ENCODE data around the gene TMEFF2. TPM values are rescaled to one million over a fixed set of nuclear protein-coding genes. Genes with fewer than 3 reads are reported as not detected.
A peak's percentile ranks its signal among the peaks of the same experiment; 100 is the strongest.

Gene TMEFF2
- total RNA-seq, 1 donor from 2014 or later: 0.41 TPM

DNA sequence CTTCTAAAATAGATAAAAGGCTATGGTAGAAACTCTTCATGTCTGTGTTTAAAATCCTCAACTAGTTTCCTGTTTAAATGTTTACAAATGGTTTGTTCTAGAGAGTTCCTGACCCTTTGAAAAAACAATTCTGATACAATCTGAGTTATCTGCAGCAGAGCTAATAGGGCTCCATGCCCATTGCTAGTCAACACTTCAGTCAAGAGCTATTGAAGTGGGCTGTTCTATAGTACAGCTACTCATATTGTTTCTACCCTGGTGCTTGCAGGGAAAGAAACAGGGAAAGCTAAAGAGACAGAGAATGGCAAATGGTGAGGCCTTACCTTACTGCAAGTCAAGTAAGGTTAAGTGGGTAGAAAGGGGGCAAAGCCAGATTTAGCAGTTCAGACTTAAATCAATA lies 235.5 kb downstream of the TMEFF2 start:
- no peak for DNase-seq

DNA sequence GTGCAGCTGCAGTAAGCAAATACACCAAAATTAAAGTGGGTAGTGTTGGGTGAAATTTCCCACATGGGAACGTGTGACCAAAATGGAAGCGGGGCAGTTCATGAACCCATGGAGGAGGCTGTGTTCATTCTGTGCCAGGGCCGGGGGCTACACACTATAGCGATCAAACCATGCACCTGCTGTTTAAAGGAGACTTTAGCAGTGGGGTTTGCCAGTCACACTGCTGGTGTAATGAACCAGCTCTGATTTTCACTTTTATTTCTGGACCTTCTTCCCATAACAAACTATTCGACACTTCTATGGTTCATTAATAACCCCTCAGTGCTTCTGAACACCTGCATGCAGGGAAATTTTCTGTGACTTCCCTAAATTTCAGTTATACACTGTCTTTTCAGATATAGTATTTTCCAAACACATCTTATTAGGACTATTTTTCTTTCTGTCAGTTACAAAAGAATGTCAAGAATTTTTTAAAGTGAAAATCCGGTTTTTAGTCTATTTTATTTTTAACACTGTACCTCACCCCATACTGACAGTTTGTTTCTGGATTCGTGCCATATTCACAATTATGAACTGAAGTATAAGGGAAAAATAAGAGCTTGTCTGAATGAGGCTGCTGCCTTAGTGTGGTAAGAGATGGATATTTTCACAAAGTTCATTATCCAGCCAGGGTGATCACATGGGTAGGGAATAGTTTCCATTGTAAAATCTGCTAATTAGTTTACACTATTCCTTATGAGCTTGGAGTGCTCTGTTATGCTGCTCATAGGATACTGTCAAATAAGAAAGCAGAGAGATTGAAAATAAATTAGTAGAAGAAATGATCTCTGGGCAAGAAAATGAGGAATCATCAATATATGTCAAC lies 236.5 kb downstream of the TMEFF2 start:
- DNase-seq: peak; percentile 19

DNA sequence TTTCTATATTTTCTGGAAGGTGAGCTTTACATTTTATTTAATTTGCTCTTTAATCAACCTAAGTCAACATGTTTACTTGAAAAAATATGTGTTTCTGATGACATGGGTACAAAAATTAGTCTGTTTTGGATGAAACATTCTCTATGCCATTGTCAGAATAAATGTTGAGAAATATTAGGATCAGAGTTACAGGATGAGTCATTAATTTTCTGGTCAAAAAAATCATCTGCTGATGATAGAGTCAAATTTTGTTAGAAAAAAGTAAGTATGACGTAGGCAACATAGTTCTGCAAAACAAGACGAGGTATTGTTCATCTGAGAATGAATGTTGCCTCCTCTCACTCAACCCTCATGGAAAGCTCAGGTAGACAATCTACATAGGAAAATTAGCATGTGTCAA lies 240.3 kb downstream of the TMEFF2 start:
- DNase-seq: no peak

DNA sequence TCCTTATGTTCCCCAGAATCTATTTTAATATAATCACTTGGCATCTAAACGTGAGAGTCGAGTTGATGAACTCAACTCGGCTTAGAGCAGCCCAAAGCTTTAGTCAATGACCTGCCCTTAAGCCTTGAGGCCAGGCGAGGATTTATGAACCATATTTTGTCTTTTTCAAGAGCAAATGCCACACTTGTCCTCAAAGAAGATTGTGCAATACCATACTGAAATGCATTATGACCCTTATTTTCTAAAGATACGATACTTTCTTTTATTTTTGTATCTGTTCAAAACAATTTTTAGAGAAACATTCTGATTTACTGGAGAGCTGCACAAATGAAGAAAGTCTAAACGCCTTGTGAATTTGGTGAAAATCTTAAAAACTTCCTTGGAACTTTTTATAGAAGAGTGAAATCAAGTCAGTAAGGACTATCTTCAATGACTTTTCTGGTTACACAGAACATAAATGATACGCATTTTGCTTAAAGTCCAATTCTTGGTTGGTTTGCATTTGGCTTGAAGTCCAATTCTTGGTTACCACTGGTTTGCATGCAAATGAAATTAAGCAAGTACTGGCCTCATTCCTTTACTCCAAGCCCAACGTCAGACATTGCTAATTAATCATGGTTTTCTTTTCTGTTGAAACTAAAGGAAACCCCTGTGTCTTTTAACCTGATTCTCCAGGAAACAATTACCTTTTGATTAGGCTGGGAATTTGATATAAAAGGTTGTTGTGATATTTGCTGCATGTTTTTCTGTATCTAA lies 242.0 kb downstream of the TMEFF2 start:
- DNase-seq: no peak

DNA sequence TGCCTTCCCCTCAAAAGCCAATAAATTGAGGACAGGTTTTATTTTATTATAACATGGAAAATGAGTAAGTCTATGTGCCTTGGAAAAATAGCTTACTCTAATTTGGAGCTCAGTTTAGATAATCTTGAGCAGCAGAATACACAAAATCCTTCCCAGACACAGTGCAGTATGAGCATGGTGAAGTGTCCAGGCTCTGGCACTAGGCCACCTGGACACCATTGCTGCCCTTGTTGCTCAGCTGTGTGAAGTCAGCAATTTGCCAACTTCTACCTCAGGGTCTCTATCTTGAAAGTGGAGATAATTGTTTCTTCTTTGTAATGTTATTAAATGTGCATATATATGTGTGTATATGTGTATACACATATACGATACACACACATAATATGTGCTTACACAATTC lies 242.9 kb downstream of the TMEFF2 start:
- no peak for DNase-seq

DNA sequence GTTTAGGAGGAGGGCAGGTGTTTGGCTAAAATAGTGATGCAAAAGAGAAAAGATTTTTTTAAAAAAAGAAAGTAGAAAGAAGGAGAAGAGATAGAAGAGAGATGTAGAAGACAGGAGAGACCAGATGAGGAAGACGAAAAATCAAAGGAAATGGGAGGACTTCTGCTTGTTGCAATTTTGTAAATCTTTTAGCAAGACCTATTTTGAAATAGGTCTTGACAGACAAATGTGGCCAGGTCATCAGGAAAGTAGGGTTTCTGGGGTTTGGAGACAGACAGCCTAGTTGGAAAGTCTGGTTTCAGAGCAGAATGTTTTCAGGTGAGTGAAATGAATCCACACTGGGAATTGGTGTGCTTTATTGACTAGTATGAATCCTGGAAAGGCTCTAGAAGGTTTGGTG lies 243.4 kb downstream of the TMEFF2 start:
- no peak for DNase-seq

DNA sequence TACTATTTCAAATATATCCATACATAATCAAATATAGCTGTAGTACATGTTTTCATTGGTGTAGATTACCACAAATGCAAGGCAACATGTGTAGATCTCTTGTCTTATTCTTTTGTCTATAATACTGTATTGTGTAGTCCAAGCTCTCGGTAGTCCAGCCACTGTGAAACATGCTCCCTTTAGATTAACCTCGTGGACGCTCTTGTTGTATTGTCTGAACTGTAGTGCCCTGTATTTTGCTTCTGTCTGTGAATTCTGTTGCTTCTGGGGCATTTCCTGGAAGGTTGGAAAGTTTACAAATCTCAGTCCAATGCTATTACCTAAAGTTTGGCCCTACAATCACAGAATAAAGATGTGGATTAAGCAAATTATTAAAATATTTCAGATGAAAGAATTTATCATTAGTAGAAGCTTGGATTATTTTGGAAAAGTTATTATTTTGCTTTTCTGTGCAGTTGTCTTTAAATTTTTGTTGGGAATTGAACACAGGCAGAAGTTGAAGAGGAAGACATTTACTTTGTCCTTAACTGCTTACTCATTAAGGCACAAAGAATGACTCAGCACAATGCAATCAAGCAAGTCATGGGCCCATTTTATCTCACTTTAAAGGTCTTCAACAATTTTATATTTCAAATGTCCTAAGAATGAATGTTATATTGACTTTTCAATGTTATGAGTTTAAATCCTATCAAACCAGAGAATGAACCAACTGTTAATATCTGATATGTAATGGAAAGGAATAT lies 244.4 kb downstream of the TMEFF2 start:
- no peak for DNase-seq

DNA sequence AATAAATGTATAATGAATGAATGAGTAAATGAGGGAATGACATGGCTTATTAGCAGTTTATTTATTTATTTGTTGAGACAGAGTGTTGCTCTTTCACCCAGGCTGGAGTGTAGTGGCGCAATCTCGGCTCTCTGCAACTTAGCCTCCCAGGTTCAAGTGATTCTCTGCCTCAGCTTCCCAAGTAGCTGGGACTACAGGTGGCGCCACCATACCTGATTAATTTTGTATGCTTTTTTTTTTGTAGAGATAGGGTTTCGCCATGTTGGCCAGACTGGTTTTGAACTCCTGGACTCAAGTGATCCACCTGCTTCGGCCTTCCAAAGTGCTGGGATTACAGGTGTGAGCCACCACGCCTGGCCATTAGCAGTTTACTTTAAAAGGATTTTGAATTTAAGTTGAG lies 247.5 kb downstream of the TMEFF2 start:
- no peak for DNase-seq

DNA sequence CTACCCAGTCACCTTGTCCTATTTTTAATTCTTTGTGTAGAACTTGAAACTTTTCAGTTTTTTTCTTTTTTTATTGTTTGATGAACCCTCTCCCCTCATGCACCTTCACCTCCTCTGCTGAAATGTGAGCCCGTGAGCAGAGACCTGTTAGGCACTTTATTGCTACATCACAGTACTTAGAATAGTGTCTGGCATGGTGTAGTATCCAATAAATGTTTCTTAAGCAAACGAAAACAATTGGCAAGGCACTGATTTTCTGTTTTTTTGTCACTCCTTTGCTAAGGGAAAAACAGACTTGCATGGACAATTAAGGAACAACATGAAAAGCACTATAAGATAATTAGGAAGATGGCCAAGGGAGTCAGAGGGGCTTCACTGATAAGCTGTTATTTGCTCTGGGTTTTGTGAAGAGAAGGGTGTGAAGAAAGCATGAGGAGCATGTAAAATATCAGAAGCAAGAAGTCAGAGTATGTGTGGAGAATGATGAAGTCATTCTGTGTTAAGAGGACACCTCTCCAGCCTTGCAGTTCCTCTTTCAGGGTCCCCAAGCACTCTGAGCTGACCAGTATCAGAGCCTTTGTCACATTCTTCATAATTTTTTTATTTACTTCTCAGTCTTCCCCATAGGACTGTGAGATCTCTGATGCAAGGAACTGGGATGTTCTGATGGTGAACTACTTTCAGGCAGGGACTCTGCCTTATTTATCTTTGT lies 248.1 kb downstream of the TMEFF2 start:
- DNase-seq: no peak

DNA sequence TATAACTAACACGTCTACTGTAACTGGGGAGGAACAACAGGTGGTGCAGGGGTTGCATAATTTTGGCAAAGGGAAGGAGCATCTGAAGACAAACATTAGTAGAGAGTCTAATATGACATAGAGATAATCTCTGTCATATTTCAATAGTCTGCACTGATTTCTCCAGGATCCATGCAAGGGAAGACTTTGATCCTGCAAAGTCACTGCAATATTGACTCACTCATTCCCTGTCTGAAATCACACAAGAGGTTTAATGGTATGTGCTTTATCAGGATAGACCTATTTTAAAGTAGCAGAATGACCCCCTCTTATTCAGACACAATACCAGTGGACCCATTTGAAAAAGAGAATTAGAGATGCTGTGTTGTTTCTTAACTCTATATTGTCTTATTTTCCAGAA lies 249.1 kb downstream of the TMEFF2 start:
- DNase-seq: no peak

DNA sequence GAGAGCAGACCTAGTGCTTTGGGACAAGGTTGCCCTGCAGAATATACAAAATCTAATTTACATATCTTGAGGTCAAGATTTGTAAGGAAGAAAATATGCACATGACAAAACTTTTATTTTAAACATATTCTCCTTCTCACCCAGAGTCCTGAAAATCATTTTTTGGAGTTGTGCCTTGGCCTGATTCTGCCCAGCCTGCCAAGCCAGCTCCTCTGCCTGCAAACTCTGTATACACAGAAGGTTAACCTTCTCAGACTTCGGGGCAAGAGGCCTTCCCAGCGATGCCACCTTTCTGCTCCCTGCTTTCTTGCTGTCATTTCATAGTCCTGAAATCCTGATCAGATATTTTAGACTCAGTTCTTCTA lies 252.0 kb downstream of the TMEFF2 start:
- DNase-seq: no peak

DNA sequence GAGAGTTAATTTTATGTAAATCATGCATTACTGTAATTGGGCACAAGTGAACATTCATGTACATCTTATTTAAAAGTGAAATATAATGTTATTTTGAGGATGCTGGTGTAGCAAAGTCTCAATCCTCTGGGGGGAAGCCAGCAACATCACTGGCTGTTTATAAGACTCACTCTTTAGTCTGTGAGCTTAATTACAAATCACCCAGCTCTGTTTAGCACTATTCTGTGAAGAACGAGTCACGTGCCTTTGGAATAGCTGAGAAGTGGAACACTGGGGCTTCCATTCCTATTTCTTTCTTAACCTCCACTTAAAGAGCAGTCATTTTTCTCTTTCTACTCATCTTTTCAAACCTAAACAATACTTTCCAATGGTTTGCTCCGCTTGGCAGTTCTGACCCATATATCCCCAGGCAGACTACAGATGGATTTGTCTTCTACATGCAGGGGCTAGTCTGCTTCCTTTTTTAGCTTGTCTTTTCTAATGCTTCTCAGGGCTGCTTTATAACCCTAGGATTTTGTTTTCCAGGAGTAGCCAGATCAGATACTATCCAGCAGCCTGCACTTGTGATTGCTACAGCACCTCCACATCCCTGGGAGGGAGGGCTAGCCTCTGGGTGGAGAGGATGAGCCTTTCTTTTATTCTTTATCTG lies 252.5 kb downstream of the TMEFF2 start:
- peak; percentile 27 for DNase-seq

DNA sequence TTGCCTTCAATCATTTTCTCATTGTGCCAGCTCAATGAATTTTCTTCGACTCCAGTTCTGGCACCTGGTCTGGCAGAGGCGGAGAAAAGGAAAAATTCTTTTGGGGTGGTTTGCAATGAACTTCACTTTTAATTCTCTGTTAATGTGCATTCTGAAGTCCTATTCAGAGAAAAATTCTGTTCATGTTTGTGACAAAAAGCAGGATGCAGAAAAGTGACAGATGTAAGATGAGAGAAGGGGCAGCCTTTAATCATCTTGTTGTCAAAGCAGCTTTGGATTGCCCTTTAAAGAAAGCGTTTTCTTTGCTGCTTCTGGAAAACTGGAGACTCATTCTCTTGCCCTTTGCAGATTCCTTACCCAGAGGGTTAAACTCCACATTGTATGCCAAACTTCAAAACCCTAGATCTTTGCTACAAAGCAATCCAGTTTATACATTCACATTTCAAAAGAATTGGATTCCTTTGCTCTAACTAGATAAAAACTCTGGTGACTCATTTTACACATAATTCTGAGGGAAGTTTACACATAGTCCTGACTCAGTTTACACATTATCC lies 253.3 kb downstream of the TMEFF2 start:
- DNase-seq: no peak

DNA sequence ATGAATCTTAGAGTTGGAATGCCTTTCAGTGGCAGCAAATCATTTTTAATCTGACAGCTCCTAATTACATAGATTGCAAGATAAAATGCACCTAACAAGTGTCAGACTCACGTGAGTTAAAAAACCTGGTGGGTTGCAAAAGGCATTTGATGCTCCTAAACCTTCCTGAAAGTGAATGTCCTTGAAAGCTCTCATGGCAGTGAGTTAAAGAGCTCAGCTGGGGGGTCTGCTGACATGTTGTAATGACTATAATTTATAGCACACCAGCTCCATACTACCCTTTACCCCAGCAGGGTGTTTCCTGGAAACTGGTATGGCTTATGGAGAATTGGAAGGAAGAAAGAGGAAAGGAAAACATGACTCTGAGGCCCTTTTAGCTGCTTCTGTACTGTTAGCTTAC lies 256.0 kb downstream of the TMEFF2 start:
- no peak for DNase-seq

DNA sequence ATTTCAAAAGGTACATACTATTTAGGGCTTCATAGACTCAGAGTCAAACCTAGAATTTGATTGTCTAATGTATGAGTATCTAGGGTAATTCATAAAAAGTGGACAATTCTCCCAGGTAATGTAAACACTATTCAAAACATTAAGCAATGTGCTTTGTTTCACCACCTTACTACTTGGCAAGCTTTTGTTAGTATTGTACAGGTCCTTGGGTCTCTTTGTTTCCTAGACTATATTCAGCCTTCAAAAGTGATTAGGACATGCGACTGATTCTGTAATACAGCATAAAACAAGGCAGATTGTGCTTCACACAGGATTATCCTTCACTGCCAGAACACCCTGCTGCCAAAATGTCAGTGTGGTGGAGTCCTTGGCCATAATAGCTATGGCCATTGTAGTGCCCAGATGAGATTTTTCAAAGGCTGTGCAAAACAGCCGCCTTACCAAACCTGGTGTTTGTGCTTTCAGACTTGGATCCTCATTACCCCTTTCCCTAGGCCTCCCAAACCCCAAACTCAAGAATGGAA lies 257.8 kb downstream of the TMEFF2 start:
- DNase-seq: no peak

DNA sequence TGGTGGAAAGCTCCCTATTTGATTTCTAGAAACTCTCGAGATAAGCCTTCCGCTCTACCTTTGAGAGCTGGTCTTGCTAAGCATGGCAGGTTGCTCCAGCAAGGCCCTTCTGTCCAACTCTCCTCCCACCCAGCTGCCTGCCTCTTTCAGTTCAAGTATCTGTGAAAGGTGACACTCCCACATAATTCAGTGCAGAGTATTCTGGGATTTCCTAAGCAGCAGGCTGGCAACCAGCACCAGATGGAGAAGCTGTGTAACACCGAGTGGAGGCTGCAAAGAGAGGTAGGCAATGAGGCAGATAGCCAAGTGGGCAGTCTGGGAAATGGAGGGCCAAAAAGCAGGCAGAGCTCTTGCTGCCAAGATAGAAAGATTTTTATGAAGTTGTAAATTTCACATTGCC lies 259.5 kb downstream of the TMEFF2 start:
- peak; percentile 60 for DNase-seq

DNA sequence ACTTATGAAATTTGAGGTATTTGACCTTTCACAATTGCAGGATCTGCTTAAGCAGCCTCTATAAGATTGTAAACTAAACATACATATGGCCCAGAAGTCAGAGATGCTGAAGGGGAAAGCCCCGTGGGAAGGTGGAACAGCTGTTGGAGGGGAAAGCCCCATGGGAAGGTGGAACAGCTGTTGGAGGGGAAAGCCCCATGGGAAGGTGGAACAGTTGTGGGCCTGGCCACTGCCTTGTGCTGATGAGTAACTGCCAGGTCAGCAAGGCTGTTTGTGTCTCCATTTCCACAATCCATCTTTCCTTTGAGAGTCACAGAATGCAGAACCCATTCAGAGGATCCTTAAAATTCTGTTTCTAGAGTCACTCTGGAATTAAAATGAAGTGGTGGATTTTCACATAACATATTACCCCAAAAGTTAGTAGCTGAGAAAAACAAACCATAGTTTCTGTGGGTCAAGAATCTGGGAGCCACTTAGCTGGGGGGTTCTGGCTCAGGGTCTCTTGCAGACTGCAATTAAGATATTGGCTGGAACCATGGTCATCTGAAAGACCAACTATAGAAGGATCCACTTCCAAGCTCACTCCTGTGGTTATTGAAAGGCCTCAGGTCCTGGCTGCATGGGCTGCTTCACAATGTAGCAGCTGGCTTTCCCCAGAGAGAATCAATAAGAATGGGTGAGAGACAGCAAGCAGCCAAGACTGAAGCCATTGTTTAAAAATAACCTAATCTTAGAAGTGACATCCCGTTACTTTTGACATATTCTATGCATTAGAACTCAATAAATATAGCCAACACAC lies 261.2 kb downstream of the TMEFF2 start:
- no peak for DNase-seq

DNA sequence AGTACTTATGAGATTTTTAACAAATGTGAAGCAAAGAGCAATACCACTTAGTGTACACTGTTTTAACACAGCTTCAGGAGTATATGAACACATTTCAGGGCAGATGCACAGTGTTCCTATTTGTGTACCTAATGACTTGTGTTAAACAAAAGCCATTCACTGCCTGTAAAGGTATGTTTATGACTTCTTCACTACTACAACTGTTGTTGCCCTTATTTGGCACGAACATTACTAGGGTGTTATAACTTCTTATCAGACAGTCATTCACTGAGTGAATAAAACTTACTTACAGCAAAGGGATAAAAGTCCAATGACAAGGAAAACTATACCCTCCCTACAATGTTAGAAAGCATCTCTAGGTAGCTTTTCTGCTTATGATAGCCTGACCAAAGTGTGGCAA lies 262.4 kb downstream of the TMEFF2 start:
- no peak for DNase-seq

DNA sequence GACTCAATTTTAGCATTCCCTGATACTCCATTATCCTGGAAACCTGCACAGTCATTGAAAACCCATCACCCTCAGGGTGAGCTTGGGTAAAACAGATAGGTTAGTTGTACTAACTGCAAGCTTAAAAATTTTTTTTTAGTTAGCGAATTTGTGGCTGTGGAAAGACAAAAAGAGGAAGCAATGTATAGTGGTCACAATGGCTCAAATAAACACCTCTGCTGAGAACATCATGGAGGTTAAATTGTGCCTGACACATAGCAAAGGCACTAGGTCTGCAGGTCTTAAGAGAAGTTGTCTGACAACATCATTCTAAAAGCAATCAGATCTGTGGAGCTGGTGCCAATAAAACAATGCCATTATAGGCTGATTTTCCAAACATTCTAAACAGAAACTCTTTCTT lies 263.4 kb downstream of the TMEFF2 start:
- DNase-seq: no peak

DNA sequence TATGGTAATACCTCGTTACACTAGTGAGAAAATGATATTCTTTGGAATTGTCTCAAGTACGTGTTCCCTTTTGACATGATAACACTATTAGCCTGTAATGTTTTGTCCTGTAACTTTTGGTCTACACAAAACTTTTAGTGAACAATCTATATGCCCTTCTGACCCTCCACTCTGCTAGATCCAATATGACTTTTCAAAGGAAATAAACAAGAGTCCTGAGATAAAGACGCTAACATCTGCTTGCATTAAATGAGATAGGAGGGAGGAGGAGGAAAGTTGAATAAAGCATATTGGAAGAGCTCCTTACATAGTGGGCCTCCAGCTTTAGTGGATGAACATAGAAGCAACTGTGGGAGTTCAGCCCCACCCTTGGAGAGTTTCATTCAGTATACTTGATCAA lies 264.5 kb downstream of the TMEFF2 start:
- no peak for DNase-seq
